ENCODE data around the gene AIF1.

GRCh38 chr6:31663961-31664789, 49.1 kb downstream of the AIF1 start:
- peak; percentile 43 for TF ChIP-seq CTCF (IDR thresholded peaks at IDR 0.05; ENCODE audit: insufficient read depth, low read length, poor library complexity, severe bottlenecking)
- TF ChIP-seq EZH2phosphoT487 (conservative IDR thresholded peaks at IDR 0.05; ENCODE audit: low read length), result no peak

All from SU-DHL-6 (cell line).